MM.1S (cell line): ENCODE measurements around the gene ACKR2.

Experiments
- EZH2phosphoT487 ChIP-seq: fragments of 300-600 bp; sonication (generic); IDR thresholded peaks from 2 replicates; pipeline ENCODE4 v1.6.1; 2018; ENCODE audit warnings: antibody characterized with exemption, low read length
- TF ChIP-seq, protein P1 (sequence below): fragments of 300-600 bp; sonication (generic); IDR thresholded peaks from 2 replicates; pipeline ENCODE4 v1.5.1; 2016; ENCODE audit warnings: antibody characterized with exemption, low read length, mixed read lengths

DNA sequence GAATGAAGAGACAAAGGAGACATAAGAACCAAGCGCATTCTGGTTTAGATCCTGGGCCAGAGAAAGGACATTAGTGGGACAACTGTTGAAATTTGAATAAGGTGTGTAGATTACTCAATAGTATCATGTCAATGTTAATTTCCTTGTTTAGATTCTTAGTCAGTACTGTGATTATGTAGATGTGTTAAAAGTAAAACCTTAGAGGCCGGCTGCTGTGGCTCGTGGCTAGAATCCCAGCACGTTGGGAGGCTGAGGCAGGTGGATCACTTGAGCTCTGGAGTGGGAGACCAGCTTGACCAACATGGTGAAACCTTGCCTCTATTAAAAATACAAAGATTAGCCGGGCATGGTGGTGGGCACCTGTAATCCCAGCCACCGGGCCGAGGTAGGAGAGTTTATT, 39.8 kb downstream of the ACKR2 start:
- TF ChIP-seq, protein P1, sequence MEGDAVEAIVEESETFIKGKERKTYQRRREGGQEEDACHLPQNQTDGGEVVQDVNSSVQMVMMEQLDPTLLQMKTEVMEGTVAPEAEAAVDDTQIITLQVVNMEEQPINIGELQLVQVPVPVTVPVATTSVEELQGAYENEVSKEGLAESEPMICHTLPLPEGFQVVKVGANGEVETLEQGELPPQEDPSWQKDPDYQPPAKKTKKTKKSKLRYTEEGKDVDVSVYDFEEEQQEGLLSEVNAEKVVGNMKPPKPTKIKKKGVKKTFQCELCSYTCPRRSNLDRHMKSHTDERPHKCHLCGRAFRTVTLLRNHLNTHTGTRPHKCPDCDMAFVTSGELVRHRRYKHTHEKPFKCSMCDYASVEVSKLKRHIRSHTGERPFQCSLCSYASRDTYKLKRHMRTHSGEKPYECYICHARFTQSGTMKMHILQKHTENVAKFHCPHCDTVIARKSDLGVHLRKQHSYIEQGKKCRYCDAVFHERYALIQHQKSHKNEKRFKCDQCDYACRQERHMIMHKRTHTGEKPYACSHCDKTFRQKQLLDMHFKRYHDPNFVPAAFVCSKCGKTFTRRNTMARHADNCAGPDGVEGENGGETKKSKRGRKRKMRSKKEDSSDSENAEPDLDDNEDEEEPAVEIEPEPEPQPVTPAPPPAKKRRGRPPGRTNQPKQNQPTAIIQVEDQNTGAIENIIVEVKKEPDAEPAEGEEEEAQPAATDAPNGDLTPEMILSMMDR, result no peak
- TF ChIP-seq EZH2phosphoT487, result no peak
